HG02870 (cell line): Measurements from ENCODE around the gene NUP155.
"Not testable (repeated sequence)": the region's sequence is repeated elsewhere in the genome, so short reads cannot be mapped to it uniquely, and the experiment has no call there.

ENCODE experiments used
- ATAC-seq: cut with Tn5 transposase; IDR thresholded peaks from one replicate; pipeline ENCODE4 v1.9.1; 2021; ENCODE audit warnings: mild to moderate bottlenecking, moderate library complexity; ENCODE audit not compliant: unreplicated experiment

Gene NUP155

DNA sequence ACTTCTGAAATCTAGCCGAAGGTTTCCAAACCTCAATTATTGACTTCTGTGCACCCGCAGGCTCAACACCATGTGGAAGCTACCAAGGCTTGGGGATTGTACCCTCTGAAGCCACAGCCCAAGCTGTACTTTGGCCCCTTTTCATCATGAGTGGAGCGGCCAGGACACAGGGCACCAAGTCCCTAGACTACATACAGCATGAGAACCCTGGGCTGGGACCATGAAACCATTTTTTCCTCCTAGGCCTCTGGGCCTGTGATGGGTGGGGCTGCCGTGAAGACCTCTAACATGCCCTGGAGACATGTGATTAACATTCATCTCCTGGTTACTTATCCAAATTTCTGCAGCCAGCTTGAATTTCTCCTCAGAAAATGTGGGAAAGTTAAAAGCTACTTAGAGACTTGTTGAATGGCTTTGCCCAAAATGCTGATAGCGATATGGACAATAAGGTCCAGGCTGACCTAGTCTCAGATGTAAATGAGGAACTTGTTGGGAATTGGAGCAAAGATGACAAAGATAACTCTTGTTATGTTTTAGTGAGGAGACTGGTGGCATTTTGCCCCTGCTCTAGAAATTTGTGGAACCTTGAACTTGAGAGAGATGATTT lies 87.6 kb downstream of the NUP155 start:
- no peak for ATAC-seq

- ATAC-seq = no peak
Measured at GRCh38 chr5:37275511-37275910, 95.4 kb downstream of the NUP155 start.

DNA sequence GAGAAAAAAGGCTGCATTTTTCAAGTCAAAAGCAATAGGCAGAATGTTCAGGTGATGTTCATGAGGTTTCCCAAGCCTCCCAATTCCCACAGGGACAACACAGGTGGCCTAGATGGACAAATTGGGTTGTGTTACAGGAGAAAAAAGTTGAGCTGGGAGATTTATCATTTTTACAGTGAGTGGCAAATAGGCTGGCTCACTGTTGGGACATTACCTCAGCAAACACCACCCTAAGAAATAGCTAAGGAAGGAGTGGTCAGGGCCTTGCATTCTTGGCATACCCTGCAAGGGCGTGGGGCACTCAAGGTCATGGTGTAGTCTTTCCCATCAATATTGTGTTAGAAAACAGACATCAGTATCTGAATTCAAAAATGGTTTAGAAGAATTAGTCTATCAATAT lies 98.4 kb downstream of the NUP155 start:
- ATAC-seq = no peak

DNA sequence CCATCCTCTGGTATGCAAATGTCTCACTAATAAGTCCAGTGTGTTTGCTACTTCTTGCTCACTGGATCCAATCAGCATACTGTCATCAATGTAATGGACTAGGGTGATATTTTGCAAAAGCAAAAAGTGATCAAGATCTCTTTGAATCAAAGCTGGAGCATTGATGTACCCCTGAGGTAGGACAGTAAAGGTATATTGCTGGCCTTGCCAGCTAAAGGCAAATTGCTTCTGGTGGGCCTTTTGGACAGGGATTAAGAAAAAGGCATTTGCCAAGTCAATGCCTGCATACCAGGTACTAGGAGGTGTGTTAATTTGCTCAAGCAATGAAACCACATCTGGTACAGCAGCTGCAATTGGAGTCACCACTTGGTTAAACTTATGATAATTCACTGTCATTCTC lies 102.8 kb downstream of the NUP155 start:
- not testable (repeated sequence) for ATAC-seq

DNA sequence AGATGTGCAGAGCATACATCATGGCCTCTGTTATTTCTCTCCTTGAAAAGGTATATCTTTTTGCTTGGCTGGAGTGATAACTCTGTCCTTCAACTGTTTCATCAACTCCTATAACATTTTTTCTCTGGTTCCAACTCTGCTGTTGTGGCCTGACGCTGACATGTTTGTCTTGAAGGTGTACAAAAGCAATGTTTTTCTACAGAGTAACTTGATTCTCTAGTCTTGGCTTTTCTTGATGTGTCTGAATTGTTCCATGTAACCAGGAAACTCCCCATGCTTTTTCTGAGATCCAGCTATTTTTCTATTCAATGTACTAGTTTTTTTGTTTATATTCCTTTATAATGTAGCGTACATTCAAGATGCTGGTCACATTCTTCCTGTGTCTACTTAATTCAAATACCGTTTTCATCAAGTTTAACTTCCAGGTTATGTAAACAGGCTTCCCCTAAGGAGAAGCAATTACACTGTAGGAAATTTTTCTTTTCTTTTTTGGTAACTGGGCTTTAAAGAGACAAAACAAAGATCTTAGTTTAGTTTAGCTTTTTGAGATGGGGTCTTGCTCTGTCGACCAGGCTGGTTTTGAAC lies 115.0 kb downstream of the NUP155 start:
- no peak for ATAC-seq

- no peak for ATAC-seq
Measured at GRCh38 chr5:37254581-37254980, 116.3 kb downstream of the NUP155 start.

DNA sequence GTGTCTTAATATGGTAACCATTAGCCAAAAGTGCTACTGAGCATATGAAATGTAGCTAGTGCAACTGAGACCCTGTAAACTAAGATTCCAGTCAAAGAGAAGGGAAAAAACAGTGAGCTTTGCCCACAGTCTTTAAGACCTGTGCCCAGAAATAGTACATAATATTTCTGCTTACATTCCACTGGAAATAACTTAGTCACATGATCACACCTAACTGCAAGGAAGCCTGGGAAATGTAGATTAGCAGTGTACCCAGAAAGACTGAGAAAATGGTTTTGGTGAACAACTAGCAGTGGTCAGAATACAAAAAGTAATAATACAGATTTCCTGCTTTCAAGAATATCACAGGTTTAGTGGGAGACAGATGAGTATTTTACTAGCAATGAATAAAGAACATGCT lies 119.2 kb downstream of the NUP155 start:
- no peak for ATAC-seq

DNA sequence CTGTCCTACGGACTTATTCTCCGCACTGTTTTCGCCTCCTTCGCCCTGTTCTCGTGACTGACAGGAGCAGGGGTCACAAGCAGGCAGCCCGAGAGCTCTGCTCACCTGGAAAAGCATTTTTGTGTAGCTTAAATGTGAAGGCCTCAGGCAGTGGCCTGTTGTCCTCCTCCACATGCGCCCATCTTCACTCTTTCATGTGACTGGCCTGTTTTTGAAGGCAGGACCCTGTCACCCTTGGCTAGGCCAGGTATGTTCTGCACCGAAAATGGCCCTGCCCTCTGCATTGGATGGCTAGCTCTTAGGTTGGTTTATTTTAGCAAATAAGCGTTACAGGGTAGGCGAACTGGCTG lies 121.1 kb downstream of the NUP155 start:
- no peak for ATAC-seq

DNA sequence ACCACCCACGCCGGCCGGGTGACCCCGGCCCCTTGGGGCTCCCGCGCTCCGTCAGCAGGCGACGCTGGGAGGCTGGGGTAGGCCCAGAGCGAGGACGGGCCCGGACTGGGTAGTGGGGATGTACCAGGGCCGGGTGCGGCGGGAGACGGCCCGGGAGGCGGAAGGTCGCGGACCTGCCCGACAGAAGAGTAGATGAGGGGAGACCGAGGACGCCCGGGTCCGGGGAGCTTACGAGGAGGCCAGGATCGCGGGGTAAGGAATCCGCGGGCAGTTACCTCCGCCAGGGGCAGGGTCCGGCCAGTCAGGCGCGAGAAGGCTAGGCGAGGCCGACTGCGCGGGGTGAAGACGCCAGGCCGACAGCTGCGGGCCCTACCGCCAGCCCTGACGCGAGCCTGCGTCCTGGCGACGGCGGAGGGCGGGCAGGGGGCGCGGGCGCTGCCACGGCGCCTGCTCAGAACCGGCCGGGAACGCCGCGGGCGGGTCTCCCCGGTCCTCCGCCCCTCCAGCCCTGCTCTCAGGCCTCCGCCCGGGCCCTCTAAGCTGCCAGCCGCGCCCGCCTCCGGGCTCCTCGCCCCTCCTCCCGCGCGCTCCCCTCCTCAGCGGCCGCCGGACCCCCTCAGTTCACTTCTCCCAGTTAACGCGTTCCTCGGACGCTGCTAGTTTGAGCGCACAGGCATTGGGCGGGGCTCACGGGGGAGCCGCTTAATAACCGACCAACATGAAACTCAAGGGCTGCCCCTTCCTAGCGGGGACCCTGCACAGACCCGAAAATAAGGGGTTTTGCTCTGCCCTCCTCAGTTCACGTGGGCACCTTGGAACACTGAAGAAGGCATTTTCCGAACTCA lies 121.7 kb downstream of the NUP155 start, which contains the start of gene CPLANE1:
Gene CPLANE1 (minus strand): TSS at position 407 of the 845 bp plus-strand sequence. CDS start 1,678 bp downstream, outside the sequence.
- peak; percentile 87 for ATAC-seq

DNA sequence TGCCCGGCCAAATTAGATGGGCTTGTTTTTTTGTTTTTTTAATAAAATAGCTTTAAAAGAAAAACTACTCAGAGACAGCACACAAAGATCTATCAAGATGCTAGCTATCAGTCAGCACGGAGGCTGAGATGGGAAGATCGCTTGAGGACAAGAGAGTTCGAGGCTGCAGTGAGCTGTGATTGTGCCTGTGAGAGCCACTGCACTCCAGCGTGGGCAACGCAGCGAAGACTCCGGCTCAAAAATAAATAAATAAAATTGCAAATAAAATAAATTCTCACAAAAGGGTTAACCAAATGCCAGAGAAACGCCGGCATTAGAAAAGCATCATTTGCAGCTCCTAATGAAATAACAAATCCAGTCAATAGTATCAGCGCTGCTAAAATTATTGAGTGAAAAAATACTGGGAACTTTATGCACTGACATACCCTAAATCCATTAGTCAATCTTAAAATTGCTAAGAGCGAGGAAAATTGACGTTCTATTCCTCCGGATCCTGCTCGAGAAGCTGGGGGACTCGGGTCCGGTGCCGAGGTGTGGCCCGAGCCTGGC lies 122.4 kb downstream of the NUP155 start:
- ATAC-seq = no peak

GRCh38 chr5:37247496-37247895 lies 123.4 kb downstream of the NUP155 start:
- ATAC-seq = no peak

DNA sequence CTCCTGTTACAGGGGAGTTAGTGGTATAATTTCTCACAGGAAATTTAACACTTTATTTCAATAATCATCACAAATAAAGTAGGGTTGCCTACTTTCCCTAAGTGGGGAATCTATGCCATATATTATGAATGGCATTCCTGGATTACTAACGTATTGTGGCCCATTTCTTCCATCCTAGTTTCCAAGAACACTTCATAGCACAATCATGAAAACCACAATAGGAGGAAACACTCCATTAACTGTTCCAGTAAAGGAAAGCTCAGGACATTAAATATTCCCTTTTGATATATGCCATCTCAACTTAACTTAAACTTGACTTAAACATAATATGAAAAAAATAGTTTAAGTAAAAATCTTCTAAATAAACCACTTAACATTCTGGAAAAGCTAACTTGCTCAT lies 123.9 kb downstream of the NUP155 start:
- ATAC-seq = no peak
